Chondrocyte (in vitro differentiated cells): ENCODE results near the gene RUBCN. TPM values are rescaled to one million over a fixed set of nuclear protein-coding genes. Genes with fewer than 3 reads are reported as not detected.
"Not testable (repeated sequence)": the region's sequence is repeated elsewhere in the genome, so short reads cannot be mapped to it uniquely, and the experiment has no call there.

Experiments used
- DNase-seq: peaks from one replicate; pipeline ENCODE4 v3.0.0; 2021; ENCODE audit warnings: mixed read lengths, low spot score
- H3K27ac Mint-ChIP-seq: one replicate; pipeline ENCODE4 v1.8.0; 2021; ENCODE audit warnings: mild to moderate bottlenecking, moderate library complexity, mixed read lengths; ENCODE audit not compliant: unreplicated experiment
- H3K27me3 Mint-ChIP-seq: 2 replicates; pipeline ENCODE4 v1.8.0; 2021; ENCODE audit warnings: low read depth, mixed read lengths
- H3K36me3 Mint-ChIP-seq: 2 replicates; pipeline ENCODE4 v1.8.0; 2021; ENCODE audit warnings: low read depth, mixed read lengths
- H3K4me1 Mint-ChIP-seq: 2 replicates; pipeline ENCODE4 v1.8.0; 2021; ENCODE audit warnings: low read depth, mild to moderate bottlenecking, mixed read lengths
- H3K4me3 Mint-ChIP-seq: one replicate; pipeline ENCODE4 v1.8.0; 2021; ENCODE audit warnings: mild to moderate bottlenecking, moderate library complexity, mixed read lengths; ENCODE audit not compliant: unreplicated experiment
- H3K9me3 Mint-ChIP-seq: 2 replicates; pipeline ENCODE4 v1.8.0; 2021; ENCODE audit warnings: low read depth, mixed read lengths
- CTCF ChIP-seq: fragments of 200-600 bp; sonication (generic); IDR thresholded peaks from 2 replicates; pipeline ENCODE4 v1.5.0; 2021; ENCODE audit warnings: antibody characterized with exemption, mild to moderate bottlenecking, moderate library complexity
- total RNA-seq: library from RNA; stranded (reverse); gene quantifications from 3 replicates; pipeline ENCODE4 v1.2.1, GENCODE V29; 2021

The RUBCN gene
- total RNA-seq, 1 donor from 2014 or later, result 31.2 TPM

GRCh38 chr3:197631989-197632388 lies 104.7 kb downstream of the RUBCN start:
- H3K36me3 Mint-ChIP-seq, DNase-seq, H3K27ac Mint-ChIP-seq, H3K27me3 Mint-ChIP-seq, H3K4me3 Mint-ChIP-seq, H3K9me3 Mint-ChIP-seq: not testable (repeated sequence)
- H3K4me1 Mint-ChIP-seq, result peaks cover 12% of the 10 kb centered on the region
- peak; percentile 56 for TF ChIP-seq CTCF

GRCh38 chr3:197630766-197631165 lies 105.9 kb downstream of the RUBCN start:
- not testable (repeated sequence) for H3K9me3 Mint-ChIP-seq, H3K36me3 Mint-ChIP-seq, H3K4me3 Mint-ChIP-seq, H3K27me3 Mint-ChIP-seq, DNase-seq
- H3K27ac Mint-ChIP-seq, result peak overlapping the region; percentile 49
- H3K4me1 Mint-ChIP-seq, result peaks cover 15% of the 10 kb centered on the region

GRCh38 chr3:197629286-197629685 lies 107.4 kb downstream of the RUBCN start:
- not testable (repeated sequence) for H3K27ac Mint-ChIP-seq, H3K36me3 Mint-ChIP-seq, DNase-seq, H3K27me3 Mint-ChIP-seq, H3K9me3 Mint-ChIP-seq, H3K4me3 Mint-ChIP-seq
- peaks cover 18% of the 10 kb centered on the region for H3K4me1 Mint-ChIP-seq

GRCh38 chr3:197627772-197628523 lies 108.8 kb downstream of the RUBCN start:
- peaks cover 23% of the 10 kb centered on the region for H3K4me1 Mint-ChIP-seq
- not testable (repeated sequence) for H3K27ac Mint-ChIP-seq, H3K27me3 Mint-ChIP-seq, DNase-seq, H3K36me3 Mint-ChIP-seq, H3K9me3 Mint-ChIP-seq
- peak overlapping the region; percentile 73 for H3K4me3 Mint-ChIP-seq

GRCh38 chr3:197627158-197627771 lies 109.4 kb downstream of the RUBCN start:
- H3K9me3 Mint-ChIP-seq, DNase-seq, H3K27me3 Mint-ChIP-seq, H3K36me3 Mint-ChIP-seq: not testable (repeated sequence)
- peak overlapping the region; percentile 54 for H3K27ac Mint-ChIP-seq
- H3K4me3 Mint-ChIP-seq, result peak overlapping the region; percentile 73
- peaks cover 23% of the 10 kb centered on the region for H3K4me1 Mint-ChIP-seq

- H3K9me3 Mint-ChIP-seq, H3K27me3 Mint-ChIP-seq, H3K36me3 Mint-ChIP-seq, DNase-seq: not testable (repeated sequence)
- Mint-ChIP-seq H3K4me3 (peak overlapping the region; percentile 73), H3K4me1 (peaks cover 23% of the 10 kb centered on the region), H3K27ac (peak overlapping the region; percentile 54)
These were observed 110.1 kb downstream of the RUBCN start for GRCh38 chr3:197626404-197627157.

- peaks cover 18% of the 10 kb centered on the region for H3K36me3 Mint-ChIP-seq
- H3K27me3 Mint-ChIP-seq, H3K4me3 Mint-ChIP-seq, H3K27ac Mint-ChIP-seq, H3K9me3 Mint-ChIP-seq, DNase-seq: not testable (repeated sequence)
- H3K4me1 Mint-ChIP-seq, result peaks cover 11% of the 10 kb centered on the region
These were observed 115.2 kb downstream of the RUBCN start for GRCh38 chr3:197621478-197621877.

Other genes with a start within 250 kb of the RUBCN start
- 5.0 to 8.4 TPM (median 6.5 TPM) in 3 replicates for gene BDH1, start 180.9 kb downstream of the RUBCN start, total RNA-seq
- gene FYTTD1, start 13.0 kb upstream of the RUBCN start, total RNA-seq, result 73.6 to 83.3 TPM (median 74.2 TPM) in 3 replicates
- gene LRCH3, start 54.4 kb upstream of the RUBCN start, total RNA-seq, result 41.7 to 59.9 TPM (median 49.8 TPM) in 3 replicates
- 657 to 708 TPM (median 675 TPM) in 3 replicates for gene RPL35A, start 213.3 kb upstream of the RUBCN start, total RNA-seq
- gene LMLN, start 223.3 kb upstream of the RUBCN start, total RNA-seq, result 7.0 to 11.4 TPM (median 7.7 TPM) in 3 replicates